ENCODE measurements around the gene KCNQ2.

DNA sequence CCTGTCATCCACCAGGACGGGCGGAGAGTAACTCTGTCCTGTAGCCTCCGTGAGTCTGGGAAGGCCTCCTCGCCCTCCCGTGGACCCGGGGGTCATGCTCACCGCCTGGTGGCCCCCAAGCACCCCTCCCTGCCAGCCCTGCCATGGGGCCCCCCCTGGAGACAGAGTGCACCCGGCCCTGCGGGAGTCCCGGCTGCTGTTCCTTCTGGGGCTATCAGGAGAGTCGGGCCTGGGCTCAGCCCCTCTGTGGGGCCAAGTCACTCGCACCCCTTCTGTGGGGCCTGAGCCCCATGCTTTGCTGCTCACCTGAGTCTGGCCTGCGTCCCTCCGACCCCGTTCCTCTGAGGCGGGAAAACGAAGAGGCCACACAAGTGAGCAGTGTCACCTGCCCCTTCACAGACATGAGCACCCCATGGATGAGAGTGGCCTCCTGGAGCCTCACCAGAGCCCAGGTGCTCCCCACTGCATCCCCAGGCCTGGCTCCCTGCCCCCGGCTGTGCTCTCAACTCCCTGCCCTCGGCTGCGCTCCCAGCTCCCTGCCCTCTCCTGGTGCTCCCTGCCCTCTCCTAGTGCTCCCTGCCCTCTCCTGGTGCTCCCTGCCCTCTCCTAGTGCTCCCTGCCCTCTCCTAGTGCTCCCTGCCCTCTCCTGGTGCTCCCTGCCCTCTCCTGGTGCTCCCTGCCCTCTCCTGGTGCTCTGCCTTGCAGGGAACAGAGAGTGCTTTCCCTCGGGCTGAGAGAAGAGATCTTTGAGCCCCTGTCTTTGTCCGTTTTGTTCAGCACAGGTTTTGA, 106.7 kb downstream of the KCNQ2 start:
- TF ChIP-seq POLR2A (IDR thresholded peaks at IDR 0.05; ENCODE audit: low read depth, low read length) (no peak), DPF2 (IDR thresholded peaks at IDR 0.05) (no peak), EZH2 (IDR thresholded peaks at IDR 0.05; ENCODE audit: borderline replicate concordance, control insufficient read depth, low read depth, low read length) (no peak), POLR2AphosphoS5 (IDR thresholded peaks at IDR 0.05; ENCODE audit: low read length) (no peak), NBN (IDR thresholded peaks at IDR 0.05) (no peak), EP300 (IDR thresholded peaks at IDR 0.05; ENCODE audit: borderline replicate concordance in 1 of 2, control insufficient read depth in 1 of 2, low read depth in 2 of 2, low read length in 2 of 2) (no peak), TAF1 (IDR thresholded peaks at IDR 0.05; ENCODE audit: borderline replicate concordance, low read depth, low read length) (no peak), BRCA1 (IDR thresholded peaks at IDR 0.05; ENCODE audit: low read depth, low read length) (no peak), GABPA (IDR thresholded peaks at IDR 0.05; ENCODE audit: low read depth) (no peak)
- TF ChIP-seq, protein P1, sequence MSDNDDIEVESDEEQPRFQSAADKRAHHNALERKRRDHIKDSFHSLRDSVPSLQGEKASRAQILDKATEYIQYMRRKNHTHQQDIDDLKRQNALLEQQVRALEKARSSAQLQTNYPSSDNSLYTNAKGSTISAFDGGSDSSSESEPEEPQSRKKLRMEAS (IDR thresholded peaks at IDR 0.05; ENCODE audit: low read depth, low read length), result no peak
- TF ChIP-seq, protein P2, sequence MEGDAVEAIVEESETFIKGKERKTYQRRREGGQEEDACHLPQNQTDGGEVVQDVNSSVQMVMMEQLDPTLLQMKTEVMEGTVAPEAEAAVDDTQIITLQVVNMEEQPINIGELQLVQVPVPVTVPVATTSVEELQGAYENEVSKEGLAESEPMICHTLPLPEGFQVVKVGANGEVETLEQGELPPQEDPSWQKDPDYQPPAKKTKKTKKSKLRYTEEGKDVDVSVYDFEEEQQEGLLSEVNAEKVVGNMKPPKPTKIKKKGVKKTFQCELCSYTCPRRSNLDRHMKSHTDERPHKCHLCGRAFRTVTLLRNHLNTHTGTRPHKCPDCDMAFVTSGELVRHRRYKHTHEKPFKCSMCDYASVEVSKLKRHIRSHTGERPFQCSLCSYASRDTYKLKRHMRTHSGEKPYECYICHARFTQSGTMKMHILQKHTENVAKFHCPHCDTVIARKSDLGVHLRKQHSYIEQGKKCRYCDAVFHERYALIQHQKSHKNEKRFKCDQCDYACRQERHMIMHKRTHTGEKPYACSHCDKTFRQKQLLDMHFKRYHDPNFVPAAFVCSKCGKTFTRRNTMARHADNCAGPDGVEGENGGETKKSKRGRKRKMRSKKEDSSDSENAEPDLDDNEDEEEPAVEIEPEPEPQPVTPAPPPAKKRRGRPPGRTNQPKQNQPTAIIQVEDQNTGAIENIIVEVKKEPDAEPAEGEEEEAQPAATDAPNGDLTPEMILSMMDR (IDR thresholded peaks at IDR 0.05 in 2 of 3, conservative IDR thresholded peaks at IDR 0.05 in 1 of 3; ENCODE audit: control insufficient read depth in 2 of 3, extremely low read depth in 1 of 3, insufficient read depth in 1 of 3, low read depth in 3 of 3, low read length in 3 of 3), result no peak
